OCI-LY3 (cell line): ENCODE measurements around the gene ADNP.

Experiments
- EZH2phosphoT487 ChIP-seq: fragments of 200-600 bp; shearing (Covaris generic); IDR thresholded peaks from 2 replicates; pipeline ENCODE4 v1.6.1; 2018; ENCODE audit warnings: antibody characterized with exemption, mixed run types, low read depth
- TF ChIP-seq, protein P1 (sequence below): fragments of 200-600, 300-600 bp; sonication (generic); IDR thresholded peaks from 2 replicates; pipeline ENCODE4 v1.5.1; 2014; ENCODE audit warnings: antibody characterized with exemption, low read length, low read depth

DNA sequence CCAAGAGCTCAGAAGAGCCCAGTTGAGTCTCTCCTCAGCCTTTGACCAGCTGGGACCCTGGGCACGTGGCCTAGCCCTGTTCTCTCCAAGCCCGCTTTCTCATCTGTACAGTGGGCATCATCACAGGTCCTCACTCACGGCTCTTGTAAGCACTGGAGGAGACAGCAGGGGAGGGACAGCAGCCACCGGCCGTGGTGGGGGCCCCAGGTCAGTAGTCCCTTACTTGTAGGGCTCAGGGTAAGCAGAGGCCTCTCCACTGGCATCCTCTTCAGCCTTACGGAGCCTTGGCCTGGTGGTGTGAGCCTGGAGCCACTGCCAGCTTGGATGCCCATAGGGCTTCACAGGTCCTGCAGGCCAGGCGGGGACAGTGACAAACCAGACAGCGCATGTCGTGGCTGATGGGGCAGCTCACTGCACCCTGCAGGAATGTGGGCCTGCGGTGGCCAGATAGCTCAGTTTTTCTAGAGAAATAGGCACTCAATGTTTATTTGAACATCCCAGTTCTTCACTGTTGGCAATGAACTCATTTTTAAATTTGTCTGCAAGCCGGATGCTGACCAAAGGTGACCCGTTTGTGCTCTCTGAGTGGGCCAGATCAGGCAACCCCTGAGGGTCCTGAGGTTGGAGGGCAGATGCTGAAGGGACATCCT is 65.1 kb downstream of the ADNP start:
- TF ChIP-seq, protein P1, sequence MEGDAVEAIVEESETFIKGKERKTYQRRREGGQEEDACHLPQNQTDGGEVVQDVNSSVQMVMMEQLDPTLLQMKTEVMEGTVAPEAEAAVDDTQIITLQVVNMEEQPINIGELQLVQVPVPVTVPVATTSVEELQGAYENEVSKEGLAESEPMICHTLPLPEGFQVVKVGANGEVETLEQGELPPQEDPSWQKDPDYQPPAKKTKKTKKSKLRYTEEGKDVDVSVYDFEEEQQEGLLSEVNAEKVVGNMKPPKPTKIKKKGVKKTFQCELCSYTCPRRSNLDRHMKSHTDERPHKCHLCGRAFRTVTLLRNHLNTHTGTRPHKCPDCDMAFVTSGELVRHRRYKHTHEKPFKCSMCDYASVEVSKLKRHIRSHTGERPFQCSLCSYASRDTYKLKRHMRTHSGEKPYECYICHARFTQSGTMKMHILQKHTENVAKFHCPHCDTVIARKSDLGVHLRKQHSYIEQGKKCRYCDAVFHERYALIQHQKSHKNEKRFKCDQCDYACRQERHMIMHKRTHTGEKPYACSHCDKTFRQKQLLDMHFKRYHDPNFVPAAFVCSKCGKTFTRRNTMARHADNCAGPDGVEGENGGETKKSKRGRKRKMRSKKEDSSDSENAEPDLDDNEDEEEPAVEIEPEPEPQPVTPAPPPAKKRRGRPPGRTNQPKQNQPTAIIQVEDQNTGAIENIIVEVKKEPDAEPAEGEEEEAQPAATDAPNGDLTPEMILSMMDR, result no peak
- TF ChIP-seq EZH2phosphoT487, result no peak
